GM11168 (cell line): ENCODE measurements around the gene CHST8.
"Not testable (repeated sequence)": the region's sequence is repeated elsewhere in the genome, so short reads cannot be mapped to it uniquely, and the experiment has no call there.

Source experiments
- in situ Hi-C: fragments of 300-500 bp; cut with MboI; formaldehyde crosslinking; loops from one replicate; pipeline ENCODE4 v1.12.0; 2022; ENCODE audit warnings: low sequenced_read_pairs; ENCODE audit not compliant: unreplicated experiment

CHST8 gene

GRCh38 chr19:33639035-33639681, 17.4 kb downstream of the CHST8 start:
- in situ Hi-C loops = no loop called here

- in situ Hi-C loops = no loop called here
These were observed 19.0 kb downstream of the CHST8 start for GRCh38 chr19:33640773-33641172.

- in situ Hi-C loops = no loop called here
These were observed 19.5 kb downstream of the CHST8 start for GRCh38 chr19:33641261-33641660.

- in situ Hi-C loops = no loop called here
These were observed 20.3 kb downstream of the CHST8 start for GRCh38 chr19:33641956-33642498.

- in situ Hi-C loops = no loop called here
These were observed 22.6 kb downstream of the CHST8 start for GRCh38 chr19:33644284-33644836.

- in situ Hi-C loops = no loop called here
These were observed 24.6 kb downstream of the CHST8 start for GRCh38 chr19:33646306-33646705.

GRCh38 chr19:33647146-33647545, 25.4 kb downstream of the CHST8 start:
- in situ Hi-C loops = no loop called here

- in situ Hi-C loops = no loop called here
These were observed 28.0 kb downstream of the CHST8 start for GRCh38 chr19:33649627-33650305.

GRCh38 chr19:33653684-33654083, 31.9 kb downstream of the CHST8 start:
- in situ Hi-C loops = no loop called here

GRCh38 chr19:33654840-33655508, 33.2 kb downstream of the CHST8 start:
- in situ Hi-C loops = no loop called here

GRCh38 chr19:33659835-33660234, 38.1 kb downstream of the CHST8 start:
- in situ Hi-C loops = no loop called here

GRCh38 chr19:33660410-33661124, 38.8 kb downstream of the CHST8 start:
- in situ Hi-C loops = no loop called here

GRCh38 chr19:33661336-33661735, 39.6 kb downstream of the CHST8 start:
- in situ Hi-C loops = no loop called here

GRCh38 chr19:33662391-33663092, 40.8 kb downstream of the CHST8 start:
- in situ Hi-C loops = no loop called here

GRCh38 chr19:33663316-33663715, 41.6 kb downstream of the CHST8 start:
- in situ Hi-C loops = not testable (repeated sequence)

GRCh38 chr19:33664744-33665143, 43.0 kb downstream of the CHST8 start:
- in situ Hi-C loops = no loop called here

GRCh38 chr19:33665776-33666595, 44.2 kb downstream of the CHST8 start:
- in situ Hi-C loops = no loop called here

- in situ Hi-C loops = no loop called here
These were observed 45.4 kb downstream of the CHST8 start for GRCh38 chr19:33667141-33667650.

GRCh38 chr19:33667881-33668280, 46.1 kb downstream of the CHST8 start:
- in situ Hi-C loops = no loop called here
